Thoracic aorta (tissue), 2 donors: ENCODE data around the gene SUSD4. TPM values are rescaled to one million over a fixed set of nuclear protein-coding genes. Genes with fewer than 3 reads are reported as not detected.

Experiments used
- ATAC-seq: fragments of 150-250 bp; one replicate; pipeline ENCODE4 v1.8.0; 2017; ENCODE audit warnings: low read depth; ENCODE audit not compliant: insufficient number of reproducible peaks, low FRiP score
- DNase-seq: peaks from one replicate; pipeline ENCODE4 v3.0.0-alpha.2; 2020; ENCODE audit warnings: low spot score
- H3K27ac ChIP-seq, 2 donors: fragments of 200-600 bp; sonication (generic); 1 replicate in 1 of 2; 2 replicates in 1 of 2; pipeline ENCODE4 v1.5.1; 2016; ENCODE audit warnings: mild to moderate bottlenecking in 2 of 2, moderate library complexity in 2 of 2
- H3K27me3 ChIP-seq: fragments of 200-600 bp; sonication (generic); replicated peaks from 2 replicates; pipeline ENCODE4 v1.6.0; 2016; ENCODE audit warnings: mild to moderate bottlenecking; ENCODE audit not compliant: insufficient read depth
- H3K36me3 ChIP-seq: fragments of 200-600 bp; sonication (generic); one replicate; pipeline ENCODE4 v1.5.1; 2016
- H3K4me1 ChIP-seq, 2 donors: fragments of 200-600 bp; sonication (generic); 1 replicate in 1 of 2; 2 replicates in 1 of 2; pipeline versions ENCODE4 v1.5.1 to v1.6.0; 2016; ENCODE audit warnings: low read depth in 2 of 2, mild to moderate bottlenecking in 1 of 2; ENCODE audit not compliant: control insufficient read depth in 1 of 2
- H3K4me3 ChIP-seq: fragments of 200-600 bp; sonication (generic); 2 replicates; pipeline ENCODE4 v1.5.1; 2016; ENCODE audit warnings: mild to moderate bottlenecking
- H3K9me3 ChIP-seq: fragments of 200-600 bp; sonication (generic); 2 replicates; pipeline ENCODE4 v1.5.1; 2016
- total RNA-seq, 2 donors: library from RNA; depleted of rRNA; stranded (reverse); fragments of >200 nt; gene quantifications; one replicate each; pipeline versions ENCODE4 v1.1.0 to v1.2.3, GENCODE V29; 2016
- TF ChIP-seq, protein P1 (sequence below): fragments of 200-600 bp; sonication (generic); IDR thresholded peaks from one replicate; pipeline ENCODE4 v1.5.1; 2019; ENCODE audit warnings: antibody characterized with exemption

The SUSD4 gene, protein sequence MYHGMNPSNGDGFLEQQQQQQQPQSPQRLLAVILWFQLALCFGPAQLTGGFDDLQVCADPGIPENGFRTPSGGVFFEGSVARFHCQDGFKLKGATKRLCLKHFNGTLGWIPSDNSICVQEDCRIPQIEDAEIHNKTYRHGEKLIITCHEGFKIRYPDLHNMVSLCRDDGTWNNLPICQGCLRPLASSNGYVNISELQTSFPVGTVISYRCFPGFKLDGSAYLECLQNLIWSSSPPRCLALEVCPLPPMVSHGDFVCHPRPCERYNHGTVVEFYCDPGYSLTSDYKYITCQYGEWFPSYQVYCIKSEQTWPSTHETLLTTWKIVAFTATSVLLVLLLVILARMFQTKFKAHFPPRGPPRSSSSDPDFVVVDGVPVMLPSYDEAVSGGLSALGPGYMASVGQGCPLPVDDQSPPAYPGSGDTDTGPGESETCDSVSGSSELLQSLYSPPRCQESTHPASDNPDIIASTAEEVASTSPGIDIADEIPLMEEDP
- 1 to 10 TPM in 1 of 2 donors, not detected in 1; 1.6 TPM for total RNA-seq

DNA sequence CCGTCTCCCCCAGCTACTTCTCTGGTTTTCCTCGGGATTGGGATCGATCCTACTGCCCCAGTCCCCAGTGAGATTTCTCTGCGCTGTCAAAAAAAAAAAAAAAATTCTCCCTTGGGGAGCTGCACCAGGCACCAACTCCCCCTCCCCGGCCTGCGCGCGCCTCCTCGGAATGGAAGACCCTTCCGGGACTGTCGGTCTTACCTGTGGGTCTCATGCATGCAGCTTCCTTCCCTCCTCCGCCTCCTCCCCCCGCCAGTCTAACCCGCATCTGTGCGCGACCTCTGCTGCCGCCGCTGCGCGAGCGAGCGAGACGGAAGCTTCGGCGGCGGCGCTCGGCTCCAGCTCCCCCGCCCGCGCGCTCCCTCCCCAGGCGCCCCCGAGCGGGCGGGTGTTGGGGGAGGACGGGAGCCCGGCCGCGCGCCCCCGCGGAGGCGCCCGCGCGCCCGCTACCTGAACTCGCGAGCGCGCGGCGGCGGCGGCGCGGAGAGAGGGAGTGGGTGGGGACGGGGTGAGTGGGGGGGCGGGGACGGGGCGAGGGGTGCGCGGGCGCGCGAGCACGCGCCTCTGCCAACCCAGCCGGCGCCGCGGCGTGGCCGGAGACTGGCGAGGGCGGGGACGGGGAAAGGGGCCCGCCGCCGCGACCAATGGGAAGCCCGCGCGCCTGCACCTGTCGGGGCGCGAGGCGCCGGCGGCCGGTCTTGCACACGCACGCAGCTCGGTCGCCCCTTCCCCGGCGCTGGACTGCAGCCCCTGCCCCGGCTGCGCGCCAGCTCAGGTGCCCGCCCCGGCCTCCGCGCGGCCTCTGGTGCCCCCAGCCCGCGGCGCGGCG, at the start of gene SUSD4:
Gene SUSD4 (minus strand): TSS at position 321 of the 829 bp plus-strand sequence. CDS start 751 bp downstream, outside the sequence.
- peaks cover 13 to 18% of the 10 kb centered on the region in 2 donors for H3K4me1 ChIP-seq
- peak within 1 kb of the TSS; percentile 73 for H3K4me3 ChIP-seq
- TF ChIP-seq, protein P1, sequence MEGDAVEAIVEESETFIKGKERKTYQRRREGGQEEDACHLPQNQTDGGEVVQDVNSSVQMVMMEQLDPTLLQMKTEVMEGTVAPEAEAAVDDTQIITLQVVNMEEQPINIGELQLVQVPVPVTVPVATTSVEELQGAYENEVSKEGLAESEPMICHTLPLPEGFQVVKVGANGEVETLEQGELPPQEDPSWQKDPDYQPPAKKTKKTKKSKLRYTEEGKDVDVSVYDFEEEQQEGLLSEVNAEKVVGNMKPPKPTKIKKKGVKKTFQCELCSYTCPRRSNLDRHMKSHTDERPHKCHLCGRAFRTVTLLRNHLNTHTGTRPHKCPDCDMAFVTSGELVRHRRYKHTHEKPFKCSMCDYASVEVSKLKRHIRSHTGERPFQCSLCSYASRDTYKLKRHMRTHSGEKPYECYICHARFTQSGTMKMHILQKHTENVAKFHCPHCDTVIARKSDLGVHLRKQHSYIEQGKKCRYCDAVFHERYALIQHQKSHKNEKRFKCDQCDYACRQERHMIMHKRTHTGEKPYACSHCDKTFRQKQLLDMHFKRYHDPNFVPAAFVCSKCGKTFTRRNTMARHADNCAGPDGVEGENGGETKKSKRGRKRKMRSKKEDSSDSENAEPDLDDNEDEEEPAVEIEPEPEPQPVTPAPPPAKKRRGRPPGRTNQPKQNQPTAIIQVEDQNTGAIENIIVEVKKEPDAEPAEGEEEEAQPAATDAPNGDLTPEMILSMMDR, result no peak
- no peaks in the 10 kb centered on the region for H3K36me3 ChIP-seq
- no peak for DNase-seq
- H3K9me3 ChIP-seq, result no peaks in the 10 kb centered on the region
- no peak within 1 kb of the TSS for H3K27ac ChIP-seq
- H3K27me3 ChIP-seq, result no peaks in the 10 kb centered on the region
- ATAC-seq, result no peak

DNA sequence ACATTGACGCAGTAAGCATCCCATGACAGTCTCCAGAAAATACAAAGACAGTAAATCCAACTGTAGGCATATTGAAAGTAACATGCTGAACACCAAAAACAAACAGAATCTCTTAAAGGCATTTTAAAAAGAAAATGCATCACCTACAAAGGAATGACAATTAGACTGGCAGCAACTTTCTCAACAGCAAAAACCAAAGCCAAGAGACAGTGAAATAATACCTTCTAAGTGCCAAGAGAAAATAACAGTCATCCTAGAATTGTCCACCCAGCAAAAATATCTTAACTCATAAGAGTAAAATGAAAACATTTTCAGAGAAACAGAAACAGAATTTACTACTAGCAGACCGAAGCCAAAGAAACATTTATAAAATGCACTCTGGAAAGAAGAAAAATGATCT, 49.2 kb upstream of the SUSD4 start:
- no peak for ATAC-seq
- Histone ChIP-seq H3K4me3 (no peak overlapping the region), H3K36me3 (no peaks in the 10 kb centered on the region), H3K9me3 (no peaks in the 10 kb centered on the region), H3K4me1 (no peaks in the 10 kb centered on the region), H3K27me3 (no peaks in the 10 kb centered on the region), H3K27ac (no peak overlapping the region)
- no peak for DNase-seq
- TF ChIP-seq, protein P1, result no peak

DNA sequence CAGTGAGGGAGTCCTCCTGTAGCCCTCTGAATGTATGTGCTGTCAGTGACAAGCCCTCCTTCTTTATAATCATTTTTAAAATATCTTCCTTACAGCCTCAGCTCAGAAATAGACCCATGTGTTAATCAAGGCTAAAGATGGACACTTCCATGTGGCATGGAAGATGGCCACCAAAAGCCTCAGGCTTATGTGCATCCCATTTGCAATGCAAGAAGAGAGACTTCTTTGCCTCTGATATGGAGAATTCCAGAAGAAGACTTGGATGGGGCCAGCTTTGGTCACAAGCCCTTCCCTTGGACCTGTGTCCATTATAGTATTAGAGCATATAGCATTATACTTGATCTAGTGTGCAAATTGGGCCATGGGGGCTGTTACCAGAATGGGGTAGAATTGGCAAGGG, 47.7 kb upstream of the SUSD4 start:
- Histone ChIP-seq H3K4me3 (no peak overlapping the region), H3K9me3 (no peaks in the 10 kb centered on the region), H3K36me3 (no peaks in the 10 kb centered on the region), H3K27me3 (no peaks in the 10 kb centered on the region), H3K4me1 (no peaks in the 10 kb centered on the region), H3K27ac (no peak overlapping the region)
- ATAC-seq (no peak), DNase-seq (no peak)
- TF ChIP-seq, protein P1, result no peak

DNA sequence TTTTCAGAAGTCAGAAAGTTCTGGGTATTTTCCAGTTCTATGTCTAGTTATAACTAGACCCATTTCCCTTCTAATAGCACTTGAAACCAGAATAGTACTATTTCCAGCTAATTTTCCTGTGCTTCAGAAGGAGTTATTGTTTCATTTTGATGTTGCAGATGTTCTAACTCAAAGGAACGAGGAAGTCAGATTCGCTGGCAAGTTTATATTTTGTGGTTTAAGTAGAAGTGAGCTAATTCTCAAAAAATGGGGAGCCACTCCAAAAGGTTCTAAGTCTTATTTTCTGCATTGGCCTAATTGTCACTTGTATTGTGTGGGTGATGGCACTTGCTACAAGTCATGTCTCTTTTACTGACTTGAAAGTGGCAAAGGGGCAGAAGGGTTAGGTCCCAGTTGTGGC, 47.3 kb upstream of the SUSD4 start:
- Histone ChIP-seq H3K4me1 (no peaks in the 10 kb centered on the region), H3K4me3 (no peak overlapping the region), H3K27me3 (no peaks in the 10 kb centered on the region), H3K9me3 (no peaks in the 10 kb centered on the region), H3K27ac (no peak overlapping the region), H3K36me3 (no peaks in the 10 kb centered on the region)
- TF ChIP-seq, protein P1, result no peak
- no peak for ATAC-seq
- no peak for DNase-seq

DNA sequence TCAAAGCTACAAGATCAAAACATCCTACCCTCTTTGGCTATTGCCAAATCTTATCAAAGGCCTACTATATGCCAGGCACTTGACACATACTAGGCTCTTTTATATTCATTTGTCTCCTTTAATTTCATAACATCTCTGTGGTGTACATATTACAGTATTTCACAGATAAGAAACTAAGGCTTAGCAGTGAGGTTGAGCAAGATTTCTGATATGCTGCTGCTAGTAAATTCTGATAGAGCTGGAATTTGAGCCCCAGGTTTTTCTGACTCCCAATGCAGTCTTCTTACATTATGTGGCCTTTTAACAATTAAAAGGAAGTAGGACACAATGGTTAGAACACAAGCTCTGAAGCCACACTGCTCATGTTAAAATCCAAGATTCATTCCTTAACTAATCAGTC, 46.1 kb upstream of the SUSD4 start:
- no peak for ATAC-seq
- TF ChIP-seq, protein P1, result no peak
- H3K27ac ChIP-seq, result no peak overlapping the region

More for the DNA sequence above, 46.1 kb upstream of the SUSD4 start:
- H3K4me3 ChIP-seq, result no peak overlapping the region
- no peak for DNase-seq
- no peaks in the 10 kb centered on the region for H3K27me3 ChIP-seq
- H3K4me1 ChIP-seq, result no peaks in the 10 kb centered on the region
- H3K9me3 ChIP-seq, result no peaks in the 10 kb centered on the region
- H3K36me3 ChIP-seq, result no peaks in the 10 kb centered on the region
